Fibroblast of lung (primary cell): Measurements from ENCODE around the gene BCAS2.

ENCODE experiments used
- EZH2 ChIP-seq: IDR thresholded peaks from 2 replicates; pipeline ENCODE4 v1.5.1; 2012; ENCODE audit warnings: low read length, control low read depth, mild to moderate bottlenecking; ENCODE audit errors: missing control alignments
- TF ChIP-seq, protein P1 (sequence below), 2 donors: IDR thresholded peaks in 1 of 2; conservative IDR thresholded peaks in 1 of 2; 1 replicate in 1 of 2; 2 replicates in 1 of 2; pipeline ENCODE4 v1.5.1; 2011 to 2012; ENCODE audit warnings: low read length in 2 of 2, control low read depth in 1 of 2, inconsistent platforms in 1 of 2, low read depth in 1 of 2, mild to moderate bottlenecking in 1 of 2

DNA sequence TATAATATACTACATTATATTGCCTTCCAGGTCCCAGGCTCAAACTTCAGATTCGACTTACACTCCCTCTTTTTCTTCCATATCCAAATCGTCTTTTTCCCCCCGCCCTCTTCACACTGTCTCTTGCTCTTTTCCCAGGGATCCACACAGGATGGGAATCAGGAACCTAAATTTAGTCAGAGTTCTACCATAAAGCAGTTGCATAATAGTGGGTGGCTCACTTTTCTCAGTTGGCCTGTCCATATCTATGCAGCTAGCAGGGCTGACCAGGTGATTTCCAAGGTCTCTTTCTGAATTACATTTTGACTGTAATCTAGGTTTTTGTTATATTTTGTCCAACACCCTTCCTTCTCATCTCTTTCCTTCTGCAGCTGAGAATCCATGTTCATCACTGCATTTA lies 7.7 kb upstream of the BCAS2 start:
- no peak for TF ChIP-seq EZH2
- TF ChIP-seq, protein P1, sequence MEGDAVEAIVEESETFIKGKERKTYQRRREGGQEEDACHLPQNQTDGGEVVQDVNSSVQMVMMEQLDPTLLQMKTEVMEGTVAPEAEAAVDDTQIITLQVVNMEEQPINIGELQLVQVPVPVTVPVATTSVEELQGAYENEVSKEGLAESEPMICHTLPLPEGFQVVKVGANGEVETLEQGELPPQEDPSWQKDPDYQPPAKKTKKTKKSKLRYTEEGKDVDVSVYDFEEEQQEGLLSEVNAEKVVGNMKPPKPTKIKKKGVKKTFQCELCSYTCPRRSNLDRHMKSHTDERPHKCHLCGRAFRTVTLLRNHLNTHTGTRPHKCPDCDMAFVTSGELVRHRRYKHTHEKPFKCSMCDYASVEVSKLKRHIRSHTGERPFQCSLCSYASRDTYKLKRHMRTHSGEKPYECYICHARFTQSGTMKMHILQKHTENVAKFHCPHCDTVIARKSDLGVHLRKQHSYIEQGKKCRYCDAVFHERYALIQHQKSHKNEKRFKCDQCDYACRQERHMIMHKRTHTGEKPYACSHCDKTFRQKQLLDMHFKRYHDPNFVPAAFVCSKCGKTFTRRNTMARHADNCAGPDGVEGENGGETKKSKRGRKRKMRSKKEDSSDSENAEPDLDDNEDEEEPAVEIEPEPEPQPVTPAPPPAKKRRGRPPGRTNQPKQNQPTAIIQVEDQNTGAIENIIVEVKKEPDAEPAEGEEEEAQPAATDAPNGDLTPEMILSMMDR (conservative IDR thresholded peaks at IDR 0.05 in 1 of 2, IDR thresholded peaks at IDR 0.05 in 1 of 2; ENCODE audit: low read depth in 1 of 2, low read length in 2 of 2): no peak
